Ishikawa (cell line): ENCODE data around the gene VWDE.

Source experiments
- CEBPB ChIP-seq: IDR thresholded peaks from 2 replicates; pipeline ENCODE4 v1.6.1; 2012
- CREB1 ChIP-seq: IDR thresholded peaks from 2 replicates; pipeline ENCODE4 v1.6.1; 2012; ENCODE audit warnings: low read depth
- EGR1 ChIP-seq: IDR thresholded peaks from 2 replicates; pipeline ENCODE4 v1.6.1; 2012
- EP300 ChIP-seq: IDR thresholded peaks from 2 replicates; pipeline ENCODE4 v1.6.1; 2012; ENCODE audit warnings: borderline replicate concordance
- FOXM1 ChIP-seq: IDR thresholded peaks from 2 replicates; pipeline ENCODE4 v1.6.1; 2012; ENCODE audit warnings: low read depth, borderline replicate concordance
- NFIC ChIP-seq: IDR thresholded peaks from 2 replicates; pipeline ENCODE4 v1.6.1; 2012
- RAD21 ChIP-seq: IDR thresholded peaks from 2 replicates; pipeline ENCODE4 v1.6.1; 2012; ENCODE audit warnings: low read depth
- REST ChIP-seq: IDR thresholded peaks from 2 replicates; pipeline ENCODE4 v1.6.1; 2012; ENCODE audit warnings: low read depth, mild to moderate bottlenecking
- TAF1 ChIP-seq: IDR thresholded peaks from 2 replicates; pipeline ENCODE4 v1.6.1; 2012; ENCODE audit warnings: low read depth, mild to moderate bottlenecking
- TCF12 ChIP-seq: IDR thresholded peaks from 2 replicates; pipeline ENCODE4 v1.6.1; 2012; ENCODE audit warnings: low read depth
- TEAD4 ChIP-seq: IDR thresholded peaks from 2 replicates; pipeline ENCODE4 v1.6.1; 2012
- USF1 ChIP-seq: IDR thresholded peaks from 2 replicates; pipeline ENCODE4 v1.6.1; 2012
- YY1 ChIP-seq: IDR thresholded peaks from 2 replicates; pipeline ENCODE4 v1.6.1; 2012; ENCODE audit warnings: low read depth
- ZBTB7A ChIP-seq: IDR thresholded peaks from 2 replicates; pipeline ENCODE4 v1.6.1; 2012; ENCODE audit warnings: low read depth
- TF ChIP-seq, protein P1 (sequence below): IDR thresholded peaks from 2 replicates; pipeline ENCODE4 v1.6.1; 2012

The VWDE gene

GRCh38 chr7:12412407-12412806, 8.7 kb upstream of the VWDE start:
- TF ChIP-seq ZBTB7A (no peak), RAD21 (no peak), EP300 (no peak), FOXM1 (no peak), TAF1 (no peak), USF1 (no peak), TCF12 (no peak), NFIC (no peak), TEAD4 (no peak), YY1 (no peak), EGR1 (no peak), CREB1 (no peak), CEBPB (no peak)
- TF ChIP-seq, protein P1, sequence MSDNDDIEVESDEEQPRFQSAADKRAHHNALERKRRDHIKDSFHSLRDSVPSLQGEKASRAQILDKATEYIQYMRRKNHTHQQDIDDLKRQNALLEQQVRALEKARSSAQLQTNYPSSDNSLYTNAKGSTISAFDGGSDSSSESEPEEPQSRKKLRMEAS = no peak

- TF ChIP-seq NFIC (no peak), REST (no peak), TAF1 (no peak), EP300 (no peak), ZBTB7A (no peak), EGR1 (no peak), TEAD4 (no peak), YY1 (no peak), USF1 (no peak), RAD21 (no peak), CREB1 (no peak)
- TF ChIP-seq, protein P1 = no peak
Observed at GRCh38 chr7:12410523-12410922, 6.9 kb upstream of the VWDE start.

DNA sequence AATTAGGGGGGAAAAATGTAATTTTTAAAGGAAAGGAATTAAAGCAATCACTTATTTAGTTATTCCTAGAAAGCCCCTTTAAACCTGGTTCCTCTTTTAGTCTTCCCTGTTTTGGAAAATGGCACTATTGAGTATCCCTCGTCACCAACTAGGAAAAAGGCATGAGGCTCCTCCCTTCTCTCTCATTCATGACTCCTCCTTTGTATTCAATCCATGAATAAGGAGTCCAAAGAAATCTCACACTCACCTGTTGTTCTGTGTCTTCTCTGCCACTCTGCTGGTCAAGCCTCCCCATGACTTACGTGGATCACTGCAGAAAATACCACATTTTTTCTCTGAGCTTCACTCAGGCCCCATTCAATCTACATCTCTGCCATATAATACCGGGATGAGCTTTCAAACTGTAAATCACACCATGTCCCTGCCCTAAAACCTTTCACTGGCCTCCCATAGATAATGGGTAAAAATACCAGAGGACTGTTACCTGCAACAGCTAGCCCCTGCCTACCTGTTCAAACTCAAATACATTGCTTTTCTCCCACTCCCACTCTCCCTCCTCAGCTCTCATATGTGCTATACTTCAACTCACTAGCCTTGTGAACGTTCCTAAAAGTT, 5.5 kb upstream of the VWDE start:
- TF ChIP-seq REST (no peak), FOXM1 (no peak), TEAD4 (no peak), NFIC (no peak), YY1 (no peak), EGR1 (no peak), ZBTB7A (no peak), CEBPB (no peak), RAD21 (no peak), TCF12 (no peak), TAF1 (no peak), EP300 (no peak)
- TF ChIP-seq, protein P1 = no peak

DNA sequence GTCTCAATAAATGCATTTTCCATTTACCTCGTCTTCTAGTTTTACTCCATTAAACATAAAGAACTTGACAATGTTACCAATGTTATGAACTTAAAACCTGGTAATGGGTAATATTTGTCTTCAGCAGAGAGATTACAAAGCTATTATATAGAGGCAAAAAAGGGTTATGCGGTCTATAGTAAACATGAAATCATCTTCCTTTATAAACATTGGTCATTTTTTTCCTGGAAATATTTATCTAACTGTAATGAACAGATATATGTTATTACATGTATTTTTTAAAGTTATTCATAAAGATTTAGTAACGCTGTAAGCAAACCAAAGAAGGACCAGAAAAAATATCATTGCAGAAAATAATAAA, 1.3 kb downstream of the VWDE start:
- TF ChIP-seq CREB1 = no peak
- TF ChIP-seq, protein P1 = no peak

- TF ChIP-seq EP300 (no peak), YY1 (no peak), EGR1 (no peak), TCF12 (no peak)
Observed at GRCh38 chr7:12401538-12402364, 1.9 kb downstream of the VWDE start.
